Measurements from ENCODE around the gene CLSTN2.

CLSTN2 gene

DNA sequence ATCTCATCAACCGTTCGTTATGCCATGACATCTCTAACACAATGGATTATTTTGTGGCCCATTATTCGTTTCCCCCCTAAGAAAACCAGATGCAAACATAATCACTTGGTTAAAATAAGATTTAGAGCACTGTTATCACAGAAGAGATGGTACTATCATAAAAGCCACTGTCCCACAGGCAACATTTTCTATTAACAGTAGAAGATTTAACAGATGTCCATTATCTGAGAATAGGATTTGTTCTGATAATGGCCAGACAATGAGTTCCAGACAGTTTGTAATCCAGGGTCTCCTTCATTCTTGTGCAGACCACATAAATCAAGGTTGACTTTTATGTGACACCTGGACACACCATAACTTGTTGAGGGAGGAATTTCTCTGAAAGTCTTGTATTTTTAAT is 153.1 kb downstream of the CLSTN2 start:
- no peak for DNase-seq
- intact Hi-C loops (cut with DNase I): no loop called here

DNA sequence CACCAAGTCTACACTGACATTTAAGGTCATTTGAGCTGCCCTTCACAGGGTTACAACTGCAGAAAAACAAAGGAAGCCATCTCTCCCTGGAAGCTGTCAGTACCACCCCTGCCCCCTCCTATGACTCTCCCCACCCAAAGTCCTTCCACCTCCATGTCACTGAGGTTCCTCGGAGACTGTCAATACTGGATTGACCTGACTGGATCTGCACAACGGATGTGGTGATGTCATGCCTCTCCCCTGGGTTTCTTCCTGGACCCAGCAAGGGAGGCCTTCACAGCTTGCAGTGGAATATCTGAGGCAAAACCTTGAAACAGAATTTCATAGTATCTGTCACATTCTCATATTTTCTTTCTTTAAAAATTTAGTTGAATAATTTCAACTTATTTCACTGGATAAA is 153.5 kb downstream of the CLSTN2 start:
- DNase-seq: no peak
- intact Hi-C loops (cut with DNase I): no loop called here

DNA sequence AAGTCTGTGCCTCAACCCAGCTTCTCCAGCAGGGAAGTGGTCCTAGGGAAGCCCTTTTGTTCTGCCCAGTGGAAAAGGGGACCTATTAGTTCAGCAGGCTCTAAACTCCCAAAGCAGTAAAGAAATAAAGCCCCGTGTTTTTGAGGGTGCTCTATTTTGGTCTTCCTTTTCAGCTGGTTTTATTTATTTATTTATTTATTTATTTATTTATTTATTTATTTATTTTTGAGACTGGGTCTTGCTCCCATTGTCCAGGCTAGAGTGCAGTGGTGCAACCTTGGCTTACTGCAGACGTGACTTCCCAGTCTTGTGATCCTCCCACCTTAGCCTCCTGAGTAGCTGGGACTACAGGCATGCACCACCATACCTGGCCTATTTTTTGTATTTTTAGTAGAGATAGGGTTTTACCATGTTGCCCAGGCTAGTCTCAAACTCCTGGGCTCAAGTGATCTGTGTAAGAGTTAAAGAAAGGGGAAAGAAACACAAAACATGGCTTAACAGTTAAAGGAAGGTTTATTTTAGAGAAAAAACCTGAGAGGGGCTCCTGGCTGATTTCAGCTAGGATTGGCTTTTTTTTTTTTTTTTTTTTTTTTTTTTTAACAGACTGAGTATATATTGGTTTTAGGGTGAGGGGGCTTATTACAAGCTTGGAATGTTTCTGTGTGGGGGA is 154.6 kb downstream of the CLSTN2 start:
- no peak for DNase-seq
- intact Hi-C loops (cut with DNase I): no loop called here

DNA sequence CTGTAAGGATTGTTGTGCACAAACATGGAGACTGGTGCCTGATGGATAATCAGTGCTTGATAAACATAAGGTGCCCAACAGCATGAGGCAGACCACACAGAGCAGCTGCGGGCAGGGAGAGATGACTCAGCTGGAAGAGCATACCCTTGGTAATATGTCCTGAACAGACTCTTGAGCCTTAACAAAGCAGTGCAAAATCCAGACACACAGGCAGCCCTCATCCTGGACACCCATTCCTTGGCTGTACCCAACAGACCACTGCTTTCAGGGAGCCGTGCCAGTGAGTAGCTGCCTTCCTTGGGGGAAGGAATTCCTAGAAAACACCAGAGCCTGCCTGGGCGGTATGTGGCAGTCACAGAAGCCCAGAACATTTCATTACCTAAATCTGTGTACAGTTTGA is 156.2 kb downstream of the CLSTN2 start:
- DNase-seq: peak in 2 of 10 donors; percentile 13 to 14

DNA sequence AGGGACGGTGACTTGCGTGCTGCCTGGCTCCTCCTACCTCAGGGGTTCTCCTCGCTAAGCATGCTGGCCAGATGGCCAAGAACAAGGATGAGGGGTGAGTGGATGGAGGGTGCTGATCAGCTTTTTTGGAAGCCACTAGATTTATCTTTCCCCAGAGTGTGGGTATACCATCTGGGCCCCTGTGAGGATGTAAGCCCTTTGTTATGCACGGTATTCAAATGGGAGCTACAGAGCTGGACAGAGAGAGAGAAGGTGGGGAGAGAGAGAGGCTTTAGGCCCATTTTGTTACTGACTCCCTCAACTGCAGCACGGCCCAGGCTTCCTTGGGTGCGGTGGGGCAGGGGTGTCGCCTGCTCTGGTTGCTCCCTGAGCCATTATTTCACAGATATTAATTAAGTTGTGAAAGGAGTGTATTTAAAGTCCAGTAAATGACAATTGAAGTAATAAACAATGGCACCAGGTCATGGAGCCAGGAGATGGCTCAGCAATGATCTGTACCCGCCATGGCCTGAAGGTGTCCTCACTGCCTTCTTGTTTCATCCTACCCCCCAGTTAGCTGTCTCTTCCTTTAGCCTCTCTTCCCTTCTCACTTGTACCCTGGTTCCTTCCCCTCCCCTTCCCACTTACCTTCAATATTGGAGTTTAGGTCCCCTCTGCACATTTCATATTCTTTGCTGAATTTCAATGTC is 158.0 kb downstream of the CLSTN2 start:
- intact Hi-C loops (cut with DNase I): no loop called here

More for the DNA sequence above, 156.2 kb downstream of the CLSTN2 start:
- intact Hi-C loops (cut with DNase I): no loop called here

DNA sequence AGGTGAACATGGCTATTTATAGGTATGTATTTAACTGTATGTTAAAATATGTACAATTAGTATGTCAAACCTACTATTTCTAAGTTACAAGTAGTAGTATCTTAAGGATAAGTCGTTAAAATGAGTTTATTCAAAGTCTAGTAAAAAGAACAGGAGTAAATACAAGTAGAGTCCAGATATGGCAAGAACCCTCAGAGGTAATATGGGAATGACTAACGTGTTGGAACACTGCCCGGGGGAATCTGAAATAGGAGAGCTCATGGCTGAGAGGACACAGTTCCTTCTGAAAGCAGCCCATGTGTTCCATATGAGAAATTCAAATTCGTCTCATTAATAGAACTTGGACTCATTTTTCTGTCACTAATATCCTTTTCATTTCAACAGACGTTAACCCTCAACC is 158.8 kb downstream of the CLSTN2 start:
- intact Hi-C loops (cut with DNase I): no loop called here
- DNase-seq: peak in 3 of 10 donors; percentile 41 to 62 (median 44)

More for the DNA sequence above, 158.0 kb downstream of the CLSTN2 start:
- DNase-seq: peak in 1 of 10 donors; percentile 11

DNA sequence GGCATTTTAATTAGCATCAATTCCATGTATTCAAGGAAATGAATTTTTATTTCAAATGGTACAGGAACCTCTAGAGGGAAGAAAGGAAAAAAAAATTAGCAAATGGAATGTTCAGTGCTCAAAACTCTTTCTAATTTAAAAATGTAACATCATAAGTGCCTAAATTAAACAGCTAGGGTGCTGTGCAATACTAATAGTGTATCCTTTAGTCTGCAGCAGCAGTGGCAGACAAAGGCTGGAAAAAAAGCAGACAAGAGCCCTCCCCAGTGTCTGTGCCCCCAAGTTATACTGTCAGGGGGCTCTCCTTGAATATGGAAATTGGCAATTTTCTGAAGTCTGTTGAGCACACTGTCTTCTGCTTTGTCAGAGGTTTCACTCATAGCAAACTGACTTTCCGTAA is 159.5 kb downstream of the CLSTN2 start:
- no peak for DNase-seq
- intact Hi-C loops (cut with DNase I): no loop called here

DNA sequence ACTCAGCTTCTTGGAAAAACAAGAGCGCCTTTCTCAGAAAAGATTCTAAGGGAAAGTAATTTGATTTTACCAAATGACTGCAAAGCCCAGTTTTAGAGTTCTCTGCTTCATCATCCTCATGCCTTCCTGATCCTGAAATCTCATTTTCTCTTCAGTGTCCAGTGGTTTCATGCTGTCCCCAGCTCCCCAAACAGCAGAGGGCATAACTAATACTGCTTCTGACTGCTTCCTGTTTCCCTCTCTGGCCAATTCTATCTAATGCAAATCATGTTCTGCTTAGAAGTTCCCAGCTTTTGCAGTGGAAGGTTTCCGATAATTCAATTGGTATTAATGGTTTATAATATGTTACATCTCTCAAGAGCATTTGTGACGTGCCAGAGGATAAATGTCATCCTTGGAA is 161.1 kb downstream of the CLSTN2 start:
- intact Hi-C loops (cut with DNase I): no loop called here
- no peak for DNase-seq

DNA sequence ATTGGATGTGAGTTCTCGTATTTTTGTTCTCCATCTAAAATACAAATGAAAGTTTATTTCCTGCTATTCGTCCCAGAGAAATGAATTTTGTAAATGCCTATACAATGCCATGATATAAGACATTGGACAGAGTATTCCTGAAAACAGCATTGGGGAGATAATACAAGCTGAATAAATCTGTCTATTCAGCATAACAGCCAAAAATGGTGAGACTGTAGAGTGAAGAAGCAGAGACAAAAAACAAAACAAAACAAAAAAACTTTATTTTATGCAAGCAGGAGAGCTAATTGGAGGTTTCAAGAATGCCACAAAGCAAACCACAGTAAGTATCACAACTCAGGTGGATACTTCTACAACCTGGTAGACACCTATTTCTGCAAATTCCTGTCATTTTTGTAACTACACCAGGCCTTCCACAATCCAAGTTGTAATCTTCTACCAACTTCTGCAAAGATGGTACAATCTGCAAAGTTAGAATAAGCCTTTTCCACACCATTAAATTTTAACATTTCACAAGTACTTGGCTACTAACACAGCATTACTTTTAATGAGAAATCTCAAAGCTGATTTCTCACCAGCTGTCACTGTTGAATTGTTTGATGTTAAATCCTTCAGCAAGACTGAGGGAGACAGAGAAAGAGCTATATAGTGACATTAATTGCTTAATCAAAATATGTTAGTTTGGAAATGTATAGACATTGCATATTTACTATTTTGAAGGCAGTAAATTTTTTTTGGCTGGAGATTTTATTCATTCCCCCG is 163.1 kb downstream of the CLSTN2 start:
- intact Hi-C loops (cut with DNase I): no loop called here
- no peak for DNase-seq

DNA sequence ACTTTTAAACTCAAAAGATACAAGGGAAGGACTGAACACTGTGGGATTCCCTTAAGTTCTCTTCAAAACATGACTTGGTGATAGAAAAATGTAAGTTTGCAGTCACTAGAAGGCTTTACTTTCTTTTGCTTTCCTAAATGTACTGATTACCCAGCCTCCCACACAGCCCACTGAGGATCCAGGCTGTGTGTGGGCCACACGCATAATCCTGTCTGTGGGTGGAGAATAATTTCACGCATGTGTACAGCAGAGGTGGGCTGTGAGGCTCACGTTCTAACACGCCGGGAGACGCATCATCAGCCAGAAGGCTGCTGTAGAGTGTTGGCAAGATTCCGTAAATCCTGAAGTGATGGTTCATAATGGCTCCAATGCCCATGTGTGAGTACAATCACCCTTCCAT is 165.5 kb downstream of the CLSTN2 start:
- DNase-seq: no peak
- intact Hi-C loops (cut with DNase I): no loop called here

DNA sequence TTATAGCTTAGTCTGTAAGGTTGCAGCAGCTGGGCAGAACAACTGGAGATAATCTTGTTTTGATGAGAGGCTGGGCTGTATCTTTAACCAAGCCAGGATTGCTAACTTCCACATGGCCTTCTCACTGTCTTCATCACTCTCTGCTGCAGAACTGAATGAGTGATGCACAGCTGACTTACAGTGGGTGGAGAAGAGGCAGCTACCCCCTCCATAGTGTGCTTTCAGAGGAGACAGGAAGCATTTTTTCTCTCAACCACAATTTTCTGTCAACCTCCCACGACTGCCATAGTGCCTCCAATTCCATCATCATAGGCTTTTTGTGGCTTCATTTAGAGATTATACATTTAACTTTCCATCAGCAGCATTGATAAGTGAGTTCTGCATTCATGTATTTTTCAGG is 168.2 kb downstream of the CLSTN2 start:
- intact Hi-C loops (cut with DNase I): no loop called here
- DNase-seq: peak in 1 of 10 donors; percentile 7

DNA sequence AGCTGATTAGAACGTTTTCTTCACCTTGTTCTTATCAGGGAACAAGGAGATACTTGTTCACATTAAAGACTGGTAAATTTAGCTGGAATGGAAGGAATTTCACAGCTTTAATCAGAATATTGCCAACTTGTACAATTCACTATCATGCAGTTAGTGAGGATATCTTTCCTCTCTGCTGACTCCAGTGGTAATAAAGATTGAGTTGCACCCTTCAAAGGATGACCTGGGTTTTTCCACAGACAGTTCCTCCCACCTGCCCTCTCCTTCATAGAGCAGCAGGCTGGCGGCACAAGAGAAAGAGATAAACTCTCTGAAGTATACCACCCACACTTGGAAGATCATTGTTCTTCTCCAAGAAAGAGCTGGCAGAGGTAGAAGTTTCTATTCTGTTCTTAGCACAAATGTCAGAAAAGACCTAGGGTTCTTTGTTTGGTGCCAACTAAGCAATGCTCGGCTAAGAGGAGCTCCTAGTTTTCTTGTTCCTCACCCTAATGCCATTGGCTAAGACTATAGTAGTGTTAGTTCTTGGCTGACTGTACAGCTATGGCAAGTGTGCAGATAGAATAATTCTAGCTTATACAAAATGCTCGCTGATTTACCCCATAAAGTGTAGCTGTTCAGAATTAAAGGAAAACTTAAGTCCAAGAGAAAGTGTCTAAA is 169.1 kb downstream of the CLSTN2 start:
- peak in 2 of 10 donors; percentile 11 to 19 for DNase-seq
- intact Hi-C loops (cut with DNase I): no loop called here

DNA sequence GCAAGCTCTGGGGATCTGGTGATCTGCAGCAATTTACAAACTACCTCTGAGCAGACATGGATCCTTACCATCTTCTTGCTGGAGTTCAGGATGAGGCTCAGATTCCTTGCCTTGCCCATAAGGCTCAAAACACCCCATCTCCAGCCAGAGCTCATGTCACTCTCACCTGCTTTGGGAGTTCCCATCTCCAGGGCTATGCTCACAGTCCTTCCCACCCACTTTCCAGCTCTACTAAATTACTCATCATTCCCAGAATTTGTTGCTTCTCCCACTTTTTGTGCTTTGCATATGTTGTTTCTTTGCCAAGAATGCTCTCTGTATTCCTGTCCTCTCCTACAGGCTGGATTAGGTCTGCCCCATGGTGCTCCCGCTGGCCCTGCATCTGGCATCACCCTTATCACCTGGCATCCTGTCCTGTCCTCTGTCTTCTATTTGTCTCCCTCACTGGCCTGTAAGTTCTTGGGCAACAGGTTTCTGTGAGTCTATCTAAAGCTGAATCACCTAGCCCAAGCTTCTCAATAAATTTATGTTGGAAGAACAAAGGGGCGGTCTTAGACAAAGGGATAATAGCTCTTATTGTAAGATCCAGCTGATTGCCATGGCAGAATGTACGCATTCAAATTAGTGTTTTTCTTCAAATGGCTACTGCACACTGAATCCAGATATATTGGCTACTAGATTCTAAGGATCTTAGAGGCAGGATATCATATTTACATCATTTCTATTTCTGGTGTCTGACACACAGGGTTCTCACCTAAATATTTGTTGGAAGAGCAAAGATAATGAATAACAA is 179.2 kb downstream of the CLSTN2 start:
- no peak for DNase-seq
- intact Hi-C loops (cut with DNase I): no loop called here

DNA sequence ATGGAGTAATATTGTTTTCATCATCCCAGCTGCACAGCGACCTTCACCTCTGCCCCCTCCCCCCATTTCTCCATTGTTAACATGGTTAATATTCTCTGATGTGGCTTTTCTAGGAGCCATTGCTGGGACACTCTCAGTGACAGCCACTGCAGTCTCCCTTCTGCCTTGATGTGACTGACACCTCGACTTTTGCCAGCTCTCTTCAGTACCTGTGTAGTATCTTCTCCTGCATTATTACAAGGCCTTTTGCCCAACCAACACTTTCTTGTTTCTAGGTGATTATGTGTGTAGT is 179.8 kb downstream of the CLSTN2 start:
- intact Hi-C loops (cut with DNase I): no loop called here
- DNase-seq: no peak

DNA sequence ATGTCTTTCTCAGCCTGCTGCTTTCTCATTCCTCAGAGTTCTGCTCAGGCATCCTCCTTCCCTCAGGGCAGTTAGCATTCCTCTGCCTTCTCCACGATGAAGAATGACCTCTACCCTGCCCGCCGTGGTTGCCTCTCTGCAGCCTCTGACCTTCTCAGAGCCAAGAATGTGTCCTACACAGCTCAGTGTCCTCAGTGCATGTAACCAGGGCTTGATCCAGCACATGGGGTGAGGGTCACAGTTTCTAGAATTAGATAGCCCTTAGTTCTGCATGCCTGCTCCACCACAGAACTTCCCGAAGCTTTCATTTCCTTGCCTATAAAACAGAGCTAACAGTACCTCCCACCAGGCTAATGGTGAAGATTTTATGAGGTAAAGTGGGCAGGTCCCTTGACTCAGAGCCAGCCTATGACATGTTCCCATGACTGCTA is 182.1 kb downstream of the CLSTN2 start:
- intact Hi-C loops (cut with DNase I): no loop called here

DNA sequence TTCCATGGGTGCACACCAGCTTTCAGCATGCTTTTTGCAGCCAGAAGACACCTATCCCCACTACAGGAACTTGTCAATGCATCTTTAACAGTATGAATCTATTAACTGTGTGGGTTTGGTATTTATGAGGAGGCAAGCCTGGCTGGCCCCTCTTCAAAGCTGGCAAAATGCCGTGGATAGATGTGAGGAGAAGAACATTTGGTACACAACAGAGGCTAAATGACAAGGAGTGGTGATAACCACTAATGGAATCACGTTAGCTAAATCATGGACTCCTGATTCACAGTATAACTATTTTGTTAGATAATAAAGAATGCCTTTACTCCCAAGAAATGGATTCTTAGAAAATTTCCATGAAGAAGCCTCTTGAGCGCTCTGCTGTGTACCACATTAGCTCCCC is 187.2 kb downstream of the CLSTN2 start:
- intact Hi-C loops (cut with DNase I): no loop called here
- no peak for DNase-seq

More for the DNA sequence above, 182.1 kb downstream of the CLSTN2 start:
- no peak for DNase-seq

DNA sequence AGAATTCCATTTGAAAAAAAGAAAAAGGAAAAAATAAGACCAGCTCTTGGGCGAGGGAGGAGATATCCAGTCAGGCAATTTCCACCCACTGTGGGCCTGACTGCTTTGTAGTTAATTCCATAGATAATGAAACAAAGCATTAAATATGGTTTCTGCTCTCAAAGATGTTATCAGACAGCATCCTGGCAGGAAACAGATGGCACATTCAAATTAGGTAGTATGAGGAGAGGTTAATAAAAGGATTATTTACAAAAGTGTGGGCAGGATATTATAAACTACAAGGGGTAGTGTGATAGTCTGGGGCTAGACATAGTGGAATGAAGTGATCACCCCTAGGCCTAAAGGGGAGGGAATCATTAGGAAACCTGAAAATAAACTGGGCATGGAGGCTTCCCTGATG is 193.2 kb downstream of the CLSTN2 start:
- intact Hi-C loops (cut with DNase I): no loop called here
- no peak for DNase-seq

DNA sequence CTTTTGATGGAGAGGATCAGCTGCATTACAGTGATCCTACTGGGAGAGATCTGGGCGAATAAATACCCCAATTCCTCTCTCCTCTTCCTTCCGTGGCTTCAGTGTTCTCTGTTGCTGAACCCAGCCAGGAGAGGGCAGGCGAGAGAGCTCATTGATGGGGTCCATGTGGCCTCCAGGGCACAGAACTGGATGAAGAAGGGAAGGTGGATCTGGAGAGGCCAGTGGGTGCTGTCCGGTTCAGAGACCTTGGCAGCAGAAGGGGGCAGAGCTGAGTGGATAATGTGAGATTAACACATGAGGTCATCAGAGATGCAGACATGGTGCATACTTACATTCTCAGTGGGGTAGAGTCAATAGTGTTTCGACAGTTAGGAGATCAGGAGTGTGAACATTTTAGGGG is 193.6 kb downstream of the CLSTN2 start:
- intact Hi-C loops (cut with DNase I): no loop called here
- DNase-seq: peak in 6 of 10 donors; percentile 17 to 45 (median 28)

DNA sequence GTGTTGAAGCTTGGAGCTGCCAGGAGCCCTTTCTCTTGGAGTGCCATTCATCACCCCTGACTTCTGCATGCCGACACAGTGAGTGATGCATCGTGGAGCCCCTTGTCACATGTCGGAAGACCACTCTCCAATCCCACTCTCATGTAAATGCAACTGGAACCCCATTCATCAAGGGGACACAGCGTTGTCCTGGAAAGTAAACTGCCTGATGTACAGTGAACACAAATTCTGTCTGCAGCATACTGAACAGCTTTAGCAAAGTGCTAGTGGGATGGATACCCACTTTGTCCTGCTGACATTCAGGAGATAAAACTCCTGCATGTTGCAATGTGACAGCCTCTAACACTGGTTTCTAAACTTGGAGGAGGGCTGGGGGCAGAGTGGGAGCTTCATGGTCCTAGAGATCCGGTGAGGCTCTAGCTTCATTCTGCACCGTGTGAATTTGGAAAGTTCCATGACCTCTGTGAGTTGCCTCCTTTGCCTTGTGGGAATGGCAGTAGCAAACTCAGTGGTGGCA is 194.8 kb downstream of the CLSTN2 start:
- intact Hi-C loops (cut with DNase I): no loop called here
- no peak for DNase-seq

DNA sequence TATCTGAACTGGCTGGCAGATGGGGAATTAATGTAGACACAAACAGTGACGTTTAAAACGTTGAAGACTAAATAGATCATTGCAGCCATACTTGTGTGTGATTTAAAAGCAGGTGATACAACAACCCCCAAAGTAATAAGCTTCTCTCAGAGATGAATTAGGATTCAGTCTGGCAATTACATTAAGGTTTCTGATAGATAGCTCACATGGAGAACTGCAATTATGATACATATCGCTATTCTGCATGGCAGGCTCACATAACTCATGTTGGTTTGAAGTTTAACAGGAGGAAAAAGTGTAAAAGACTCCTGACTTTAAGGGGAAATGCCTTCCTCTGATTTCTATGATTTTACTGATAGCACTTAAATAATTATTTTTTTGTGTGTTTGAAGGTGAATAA is 196.9 kb downstream of the CLSTN2 start:
- intact Hi-C loops (cut with DNase I): no loop called here
- no peak for DNase-seq

All from posterior cingulate gyrus (tissue), 11 donors.